HEK293 (cell line): Measurements from ENCODE around the gene GNAT1.

Source experiments
- BCL11A ChIP-seq: fragments of 450-650 bp; formaldehyde crosslinking; IDR thresholded peaks from 2 replicates; pipeline ENCODE4 v1.5.1; 2016; ENCODE audit warnings: low read depth, missing biosample characterization, missing genetic modification characterization
- KLF1 ChIP-seq: fragments of 450-650 bp; formaldehyde crosslinking; IDR thresholded peaks from 2 replicates; pipeline ENCODE4 v1.5.1; 2016; ENCODE audit warnings: missing biosample characterization, missing genetic modification characterization
- OSR2 ChIP-seq: fragments of 450-650 bp; formaldehyde crosslinking; IDR thresholded peaks from 2 replicates; pipeline ENCODE4 v1.5.1; 2016; ENCODE audit warnings: missing biosample characterization, missing genetic modification characterization
- SP2 ChIP-seq: fragments of 450-650 bp; formaldehyde crosslinking; IDR thresholded peaks from 2 replicates; pipeline ENCODE4 v1.5.1; 2016; ENCODE audit warnings: missing biosample characterization, missing genetic modification characterization
- YY1 ChIP-seq: fragments of 450-650 bp; formaldehyde crosslinking; IDR thresholded peaks from 2 replicates; pipeline ENCODE4 v1.5.1; 2018; ENCODE audit warnings: missing biosample characterization, missing genetic modification characterization
- ZNF274 ChIP-seq, 2 experiments: fragments of 200-500 bp in 1 of 2; fragments of 450-650 bp in 1 of 2; sonication (Bioruptor generic) in 1 of 2; formaldehyde crosslinking in 1 of 2; IDR thresholded peaks; 2 replicates each; pipeline versions ENCODE4 v1.5.1 to v1.6.1; 2014 to 2016; ENCODE audit warnings: borderline replicate concordance in 1 of 2, inconsistent platforms in 1 of 2, low read length in 1 of 2, missing biosample characterization in 1 of 2, missing genetic modification characterization in 1 of 2
- ZNF600 ChIP-seq: fragments of 450-650 bp; formaldehyde crosslinking; IDR thresholded peaks from 2 replicates; pipeline ENCODE4 v1.5.1; 2016; ENCODE audit warnings: missing biosample characterization, missing genetic modification characterization
- ZNF664 ChIP-seq: fragments of 450-650 bp; formaldehyde crosslinking; IDR thresholded peaks from 2 replicates; pipeline ENCODE4 v1.5.1; 2016; ENCODE audit warnings: missing biosample characterization, missing genetic modification characterization
- TF ChIP-seq, protein P1 (sequence below): fragments of 450-650 bp; formaldehyde crosslinking; IDR thresholded peaks from 2 replicates; pipeline ENCODE4 v1.5.1; 2016; ENCODE audit warnings: missing biosample characterization, missing genetic modification characterization

- TF ChIP-seq ZNF600 (no peak), SP2 (no peak), OSR2 (tag by site-specific recombination) (no peak), KLF1 (tag by site-specific recombination) (no peak), BCL11A (tag by site-specific recombination) (no peak), ZNF664 (tag by site-specific recombination) (no peak), ZNF274 (IDR thresholded peaks at IDR 0.05; ENCODE audit: low read length) (no peak), ZNF274 (tag by site-specific recombination; IDR thresholded peaks at IDR 0.05; ENCODE audit: borderline replicate concordance) (no peak), YY1 (no peak)
- TF ChIP-seq, protein P1, sequence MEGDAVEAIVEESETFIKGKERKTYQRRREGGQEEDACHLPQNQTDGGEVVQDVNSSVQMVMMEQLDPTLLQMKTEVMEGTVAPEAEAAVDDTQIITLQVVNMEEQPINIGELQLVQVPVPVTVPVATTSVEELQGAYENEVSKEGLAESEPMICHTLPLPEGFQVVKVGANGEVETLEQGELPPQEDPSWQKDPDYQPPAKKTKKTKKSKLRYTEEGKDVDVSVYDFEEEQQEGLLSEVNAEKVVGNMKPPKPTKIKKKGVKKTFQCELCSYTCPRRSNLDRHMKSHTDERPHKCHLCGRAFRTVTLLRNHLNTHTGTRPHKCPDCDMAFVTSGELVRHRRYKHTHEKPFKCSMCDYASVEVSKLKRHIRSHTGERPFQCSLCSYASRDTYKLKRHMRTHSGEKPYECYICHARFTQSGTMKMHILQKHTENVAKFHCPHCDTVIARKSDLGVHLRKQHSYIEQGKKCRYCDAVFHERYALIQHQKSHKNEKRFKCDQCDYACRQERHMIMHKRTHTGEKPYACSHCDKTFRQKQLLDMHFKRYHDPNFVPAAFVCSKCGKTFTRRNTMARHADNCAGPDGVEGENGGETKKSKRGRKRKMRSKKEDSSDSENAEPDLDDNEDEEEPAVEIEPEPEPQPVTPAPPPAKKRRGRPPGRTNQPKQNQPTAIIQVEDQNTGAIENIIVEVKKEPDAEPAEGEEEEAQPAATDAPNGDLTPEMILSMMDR (tag by site-specific recombination): no peak
Observed at GRCh38 chr3:50214824-50215223, 23.4 kb downstream of the GNAT1 start.
